SK-N-MC (cell line): ENCODE measurements around the gene DLGAP1.

Source experiments
- EZH2 ChIP-seq: fragments of 200-600 bp; sonication (generic); IDR thresholded peaks from one replicate; pipeline ENCODE4 v1.6.1; 2017; ENCODE audit warnings: antibody characterized with exemption
- FOXP2 ChIP-seq: optimal IDR thresholded peaks from 2 replicates; pipeline ENCODE3; 2011; ENCODE audit warnings: mild to moderate bottlenecking, moderate library complexity; ENCODE audit not compliant: insufficient read depth; ENCODE audit errors: extremely low read length, control extremely low read depth
- POLR2AphosphoS5 ChIP-seq: IDR thresholded peaks from 2 replicates; pipeline ENCODE4 v1.6.1; 2012; ENCODE audit warnings: mild to moderate bottlenecking, low read depth, low read length, borderline replicate concordance

- TF ChIP-seq POLR2AphosphoS5 (no peak), EZH2 (no peak), FOXP2 (no peak)
Observed at GRCh38 chr18:3471141-3471648, 983.9 kb downstream of the DLGAP1 start.
